Measurements from ENCODE around the gene PRDM1. TPM values are rescaled to one million over a fixed set of nuclear protein-coding genes. Genes with fewer than 3 reads are reported as not detected.
A peak's percentile ranks its signal among the peaks of the same experiment; 100 is the strongest.

PRDM1 gene
- total and polyA plus RNA-seq, 8 donors = under 0.01 to 22.7 (median 5.0) TPM

DNA sequence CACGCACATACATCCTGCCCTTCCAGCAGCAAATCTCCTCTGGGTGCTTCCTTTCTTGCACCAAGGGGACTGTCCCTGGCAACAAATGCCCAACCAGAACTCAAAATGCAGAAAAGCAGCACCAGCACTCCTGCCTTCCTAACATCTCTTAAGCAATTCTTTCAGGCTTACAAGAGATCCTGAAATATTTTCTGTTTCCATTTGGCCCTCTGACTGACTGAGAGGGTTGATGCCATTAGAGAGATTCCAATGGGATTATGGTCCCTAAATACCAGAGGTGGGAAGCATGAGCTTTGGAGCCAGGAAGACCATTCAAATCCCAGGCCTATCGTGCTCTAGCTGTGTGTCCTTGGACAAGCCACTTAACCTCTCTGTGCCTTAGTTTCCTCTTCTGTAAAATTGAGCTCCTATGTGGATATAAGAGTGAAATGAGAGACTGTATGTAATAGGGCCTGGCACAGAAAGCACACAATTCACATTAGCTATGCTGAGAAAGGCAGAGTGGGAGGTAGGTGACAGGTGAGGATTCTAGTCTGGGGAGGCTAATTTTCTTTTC is 56.8 kb downstream of the PRDM1 start:
- no peak for TF ChIP-seq POLR2AphosphoS5 (IDR thresholded peaks at IDR 0.05)
- no peak for DNase-seq
- Histone ChIP-seq H3K4me1 (no peaks in the 10 kb centered on the region), H3K9me3 (no peaks in the 10 kb centered on the region), H3K27ac (no peak overlapping the region), H3K4me3 (no peak overlapping the region), H3K36me3 (no peaks in the 10 kb centered on the region), H3K27me3 (no peaks in the 10 kb centered on the region)
- WGBS, 5 donors = 71 to 84% (median 76%) methylated on average over 2 of the region's 2 CpGs
- intact Hi-C loops (cut with DNase I; ENCODE audit: low total_unique reads) = no loop called here

DNA sequence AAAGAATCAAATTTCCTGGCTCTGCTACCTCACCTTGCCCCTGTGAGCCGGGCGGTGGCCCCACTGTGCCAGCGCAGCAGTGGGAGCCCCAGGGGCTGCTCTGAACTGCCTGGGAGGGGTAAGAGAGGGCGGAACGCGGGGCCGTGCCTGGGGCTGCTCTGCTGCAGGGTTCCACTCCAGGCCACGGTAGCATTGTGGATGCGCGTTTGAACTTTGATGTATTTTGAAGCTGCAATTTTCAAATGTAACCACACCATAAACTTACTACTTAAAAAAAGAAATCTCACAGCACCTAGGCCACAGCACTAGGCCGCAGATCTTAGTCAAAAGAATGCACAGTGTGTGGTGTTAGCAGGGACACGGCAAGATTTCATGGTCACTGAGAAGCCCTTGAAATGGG is 57.5 kb downstream of the PRDM1 start:
- intact Hi-C loops (cut with DNase I; ENCODE audit: low total_unique reads) = no loop called here
- Histone ChIP-seq H3K4me1 (no peaks in the 10 kb centered on the region), H3K27me3 (no peaks in the 10 kb centered on the region), H3K36me3 (no peaks in the 10 kb centered on the region), H3K27ac (no peak overlapping the region), H3K4me3 (no peak overlapping the region), H3K9me3 (no peaks in the 10 kb centered on the region)
- 86 to 93% (median 91%) methylated on average over 12 of the region's 12 CpGs for WGBS, 5 donors
- no peak for DNase-seq
- no peak for TF ChIP-seq EP300 (IDR thresholded peaks at IDR 0.05)
- no peak for TF ChIP-seq POLR2A (IDR thresholded peaks at IDR 0.05)
- TF ChIP-seq POLR2AphosphoS5 (IDR thresholded peaks at IDR 0.05) = no peak
- TF ChIP-seq CTCF (IDR thresholded peaks at IDR 0.05) = no peak

- Histone ChIP-seq H3K27me3 (no peaks in the 10 kb centered on the region), H3K4me3 (no peak overlapping the region), H3K4me1 (no peaks in the 10 kb centered on the region), H3K9me3 (no peaks in the 10 kb centered on the region), H3K36me3 (no peaks in the 10 kb centered on the region), H3K27ac (no peak overlapping the region)
- DNase-seq = no peak
- 56 to 74% (median 67%) methylated on average over 4 of the region's 4 CpGs for WGBS, 5 donors
- intact Hi-C loops (cut with DNase I; ENCODE audit: low total_unique reads) = no loop called here
- TF ChIP-seq POLR2A (IDR thresholded peaks at IDR 0.05) = no peak
Measured at GRCh38 chr6:106145144-106145543, 59.0 kb downstream of the PRDM1 start.

DNA sequence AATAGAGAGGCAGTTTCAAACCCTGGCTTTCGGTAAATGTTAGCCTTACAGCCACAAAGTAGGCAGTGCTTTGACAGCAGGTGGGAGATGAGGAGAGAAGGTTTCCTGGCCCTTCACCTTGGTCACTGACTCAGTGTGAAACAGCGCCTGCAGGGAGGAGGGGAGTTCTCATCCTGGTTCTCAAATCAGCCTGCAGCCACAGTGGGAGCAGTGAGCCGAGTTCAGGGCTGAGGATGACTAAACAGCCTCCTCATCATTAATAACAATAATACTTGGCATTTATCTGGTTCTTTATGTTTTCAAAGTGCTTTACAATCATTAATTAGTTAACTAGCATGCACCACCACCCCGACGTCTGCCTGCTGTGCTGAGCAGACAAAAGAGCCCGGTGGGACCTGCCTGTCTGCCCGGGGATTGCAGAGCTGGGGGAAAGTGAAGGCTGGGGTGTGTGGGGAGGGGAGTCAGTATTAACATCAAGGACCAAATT is 59.6 kb downstream of the PRDM1 start:
- TF ChIP-seq CTCF (IDR thresholded peaks at IDR 0.05) (no peak), EP300 (IDR thresholded peaks at IDR 0.05) (no peak), POLR2AphosphoS5 (IDR thresholded peaks at IDR 0.05) (no peak), POLR2A (IDR thresholded peaks at IDR 0.05) (no peak)
- DNase-seq = peak in 1 of 2 donors; percentile 20
- no peak overlapping the region for H3K4me3 ChIP-seq
- intact Hi-C loops (cut with DNase I; ENCODE audit: low total_unique reads) = no loop called here
- no peaks in the 10 kb centered on the region for H3K27me3 ChIP-seq
- H3K27ac ChIP-seq = no peak overlapping the region
- 45 to 57% (median 47%) methylated on average over 7 of the region's 7 CpGs for WGBS, 5 donors
- no peaks in the 10 kb centered on the region for H3K36me3 ChIP-seq
- H3K9me3 ChIP-seq = no peaks in the 10 kb centered on the region
- H3K4me1 ChIP-seq = no peaks in the 10 kb centered on the region

GRCh38 chr6:106146852-106147351 is 60.8 kb downstream of the PRDM1 start:
- no peaks in the 10 kb centered on the region for H3K27me3 ChIP-seq
- intact Hi-C loops (cut with DNase I; ENCODE audit: low total_unique reads) = no loop called here
- H3K36me3 ChIP-seq = no peaks in the 10 kb centered on the region
- 79 to 95% (median 89%) methylated on average over 1 to 2 of the region's 2 CpGs for WGBS, 5 donors
- H3K27ac ChIP-seq = no peak overlapping the region
- H3K9me3 ChIP-seq = no peaks in the 10 kb centered on the region
- H3K4me1 ChIP-seq = no peaks in the 10 kb centered on the region
- no peak overlapping the region for H3K4me3 ChIP-seq
- no peak for TF ChIP-seq EP300 (IDR thresholded peaks at IDR 0.05)
- TF ChIP-seq POLR2AphosphoS5 (IDR thresholded peaks at IDR 0.05) = no peak
- no peak for TF ChIP-seq CTCF (IDR thresholded peaks at IDR 0.05)
- no peak for DNase-seq

Data from stomach (tissue), 9 donors.